Measurements from ENCODE around the gene WNT3.

Gene WNT3

DNA sequence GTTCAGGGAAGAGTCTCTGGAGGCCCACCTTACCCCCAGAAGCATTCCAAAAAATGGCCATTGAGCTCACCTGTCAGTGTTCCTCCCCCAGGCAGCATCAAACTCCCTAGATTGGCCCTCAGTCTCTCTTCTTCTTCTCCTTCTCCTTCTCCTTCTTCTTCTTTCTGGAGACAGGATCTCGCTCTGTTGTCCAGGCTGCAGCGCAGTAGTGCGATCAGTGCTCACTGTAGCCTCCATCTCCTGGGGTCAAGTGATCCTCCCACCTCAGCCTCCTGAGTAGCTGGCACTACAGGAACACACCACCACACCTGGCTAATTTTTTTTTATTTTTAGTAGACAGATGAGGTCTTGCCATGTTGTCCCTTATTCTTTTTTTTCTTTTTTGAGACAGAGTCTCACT, 16.4 kb upstream of the WNT3 start:
- DNase-seq (ENCODE audit: low read depth), result no peak

DNA sequence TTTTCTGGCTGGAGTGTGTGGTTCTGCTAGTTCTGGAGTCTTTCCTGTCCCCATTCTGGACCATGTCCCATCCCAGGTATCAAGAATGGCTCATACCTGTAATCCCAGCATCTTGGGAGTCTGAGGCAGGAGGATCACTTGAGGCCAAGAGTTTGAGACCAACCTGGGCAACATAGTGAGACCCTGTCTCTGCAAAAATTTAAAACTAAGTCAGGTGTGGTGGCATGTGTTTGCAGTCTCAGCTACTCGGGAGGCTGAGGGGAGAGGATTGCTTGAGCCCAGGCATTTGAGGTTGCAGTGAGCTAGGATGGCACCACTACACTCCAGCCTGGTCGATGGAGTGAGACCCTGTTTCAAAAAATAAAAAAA, 15.3 kb upstream of the WNT3 start:
- no peak for DNase-seq (ENCODE audit: low read depth)

DNA sequence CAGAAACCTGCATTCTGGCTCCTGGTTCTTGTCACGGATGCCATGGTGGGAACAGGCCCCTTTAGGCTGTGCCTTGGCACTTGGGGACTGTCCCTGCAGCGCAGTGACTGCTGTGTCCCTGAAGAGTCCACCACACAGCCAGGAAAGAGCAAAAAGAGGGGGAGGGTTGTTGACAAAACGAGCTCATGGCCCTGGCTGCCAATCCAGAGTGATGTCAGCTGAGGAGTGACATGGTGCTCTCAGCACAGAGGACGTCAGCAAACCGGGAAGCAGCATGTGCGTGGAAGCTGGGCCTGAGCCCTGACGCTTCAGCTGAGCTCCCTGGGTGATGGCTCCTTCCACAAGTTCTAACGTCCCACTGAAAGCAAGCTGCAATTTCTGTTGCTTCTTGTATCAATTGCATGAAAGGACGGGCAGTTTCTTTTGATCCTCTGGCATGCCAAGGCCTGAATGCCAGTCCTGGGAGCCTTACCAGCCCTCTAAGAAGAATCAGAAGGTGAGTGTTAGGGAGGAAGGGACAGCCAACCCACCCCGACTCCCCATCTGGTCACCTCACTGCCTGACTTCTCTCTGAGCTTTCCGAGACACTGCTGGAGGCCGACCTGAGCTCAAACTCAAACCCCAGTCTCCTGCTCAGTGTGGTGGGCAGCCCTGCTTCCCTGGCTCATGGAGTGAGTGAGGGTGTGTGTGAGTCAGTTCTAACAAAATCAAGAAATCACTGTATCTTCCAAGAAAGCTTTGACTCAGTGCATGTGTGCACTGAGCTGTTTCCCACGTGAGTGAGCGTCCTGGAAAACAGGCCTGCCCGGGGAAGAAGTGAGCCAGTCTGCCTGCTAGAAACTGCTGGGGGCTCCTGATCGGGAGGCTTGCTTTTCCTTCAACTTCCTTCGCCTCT, 14.7 kb upstream of the WNT3 start:
- no peak for DNase-seq (ENCODE audit: low read depth)

DNA sequence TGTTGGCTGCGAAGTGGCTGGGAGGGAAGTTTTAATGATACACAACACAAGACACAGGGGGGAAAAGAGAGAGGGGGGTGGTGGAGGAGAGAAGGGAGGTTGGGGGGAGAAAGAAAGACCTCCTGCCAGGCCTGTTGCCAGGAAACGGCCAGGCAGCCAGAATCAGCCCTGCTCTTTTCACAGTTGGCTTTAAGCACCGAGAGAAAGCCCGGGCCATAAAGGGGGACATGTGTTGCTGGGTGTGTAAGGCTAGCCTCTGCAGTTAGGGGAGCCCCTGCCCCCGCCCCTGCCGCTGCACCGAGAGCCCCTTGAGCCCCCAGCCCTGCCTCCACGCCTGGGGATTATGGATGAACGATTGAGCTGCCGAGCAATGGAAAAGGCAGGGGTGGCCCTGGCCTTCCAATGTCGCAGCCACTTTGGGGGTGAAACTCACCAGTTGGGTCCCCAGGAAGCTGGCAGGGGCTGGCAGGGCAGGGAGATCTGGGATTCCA, 13.9 kb upstream of the WNT3 start:
- DNase-seq (ENCODE audit: low read depth), result no peak

DNA sequence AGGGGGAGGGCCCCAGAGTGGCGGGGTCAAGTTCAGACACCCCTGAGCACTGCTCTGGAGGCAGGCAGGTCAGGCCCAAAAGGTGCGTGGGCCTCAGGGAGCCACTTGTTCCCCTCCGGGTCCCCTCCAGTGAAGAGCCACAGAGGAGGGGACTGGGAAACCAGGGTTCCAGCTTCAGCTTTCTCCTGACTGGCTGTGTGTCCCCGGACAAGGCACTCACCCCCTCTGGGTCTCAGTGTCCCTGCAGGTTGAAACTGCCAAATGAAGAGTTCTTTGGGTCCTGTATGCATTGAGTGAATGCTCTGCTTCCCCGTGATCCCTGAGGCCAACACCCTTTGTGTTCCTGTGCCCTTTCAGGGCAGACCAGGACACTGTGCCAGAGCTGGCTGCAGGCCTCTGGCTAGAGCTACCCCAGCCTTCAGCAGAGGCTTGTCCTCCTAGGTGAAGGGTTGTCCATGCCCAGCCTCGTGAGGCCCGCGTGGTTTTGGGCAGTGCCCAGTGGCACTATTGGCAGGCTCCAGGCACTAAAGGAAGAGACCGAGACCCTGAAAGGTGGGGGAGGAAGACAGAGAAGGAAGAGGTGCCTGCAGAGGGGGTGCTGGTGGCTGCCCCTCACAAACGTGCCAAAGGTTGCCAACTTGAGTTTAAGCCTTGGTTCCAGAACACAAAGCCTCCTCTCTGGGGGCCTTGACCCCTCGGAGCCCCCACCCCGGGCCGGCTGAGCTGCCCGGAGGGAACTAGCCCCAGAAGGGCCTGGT, 13.3 kb upstream of the WNT3 start:
- no peak for DNase-seq (ENCODE audit: low read depth)

DNA sequence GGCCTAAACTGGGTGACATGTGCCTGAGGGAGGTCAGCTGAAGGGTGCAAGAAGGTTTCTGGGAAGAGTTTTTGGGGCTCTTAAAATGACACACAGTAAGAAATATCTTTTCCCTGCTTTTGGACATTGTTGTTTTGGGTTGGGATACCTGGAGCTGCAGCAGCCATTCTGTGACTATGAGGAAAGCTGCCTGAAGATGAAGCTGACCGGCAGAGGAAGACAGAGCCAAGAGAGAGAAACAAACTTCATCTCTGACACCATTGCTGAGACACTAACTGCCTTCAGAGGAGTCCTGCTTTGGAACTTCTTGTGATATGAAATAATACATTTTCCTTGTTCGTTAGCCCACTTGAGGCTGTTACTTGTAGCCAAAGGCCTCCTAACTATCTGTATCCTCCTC, 8.8 kb upstream of the WNT3 start:
- no peak for DNase-seq (ENCODE audit: low read depth)

DNA sequence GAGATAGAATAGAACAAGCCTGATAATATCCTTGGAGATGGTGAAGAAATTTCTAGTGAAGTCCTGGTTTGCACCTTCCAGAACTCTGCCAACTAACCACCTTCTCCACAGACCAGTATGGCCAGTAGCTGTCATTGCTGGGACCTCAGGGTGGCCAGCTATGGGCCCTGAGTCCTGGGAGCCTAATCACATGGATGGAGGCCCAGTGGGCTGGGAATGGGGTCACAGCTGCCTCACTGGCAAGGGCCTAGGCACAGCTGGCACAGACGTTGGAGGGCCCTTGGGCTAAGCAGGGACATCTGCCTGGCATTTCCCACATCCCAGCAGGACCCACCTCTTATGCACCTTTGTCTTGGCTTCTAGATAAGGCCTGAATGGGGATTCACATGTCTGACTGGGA, 7.6 kb upstream of the WNT3 start:
- no peak for DNase-seq (ENCODE audit: low read depth)

DNA sequence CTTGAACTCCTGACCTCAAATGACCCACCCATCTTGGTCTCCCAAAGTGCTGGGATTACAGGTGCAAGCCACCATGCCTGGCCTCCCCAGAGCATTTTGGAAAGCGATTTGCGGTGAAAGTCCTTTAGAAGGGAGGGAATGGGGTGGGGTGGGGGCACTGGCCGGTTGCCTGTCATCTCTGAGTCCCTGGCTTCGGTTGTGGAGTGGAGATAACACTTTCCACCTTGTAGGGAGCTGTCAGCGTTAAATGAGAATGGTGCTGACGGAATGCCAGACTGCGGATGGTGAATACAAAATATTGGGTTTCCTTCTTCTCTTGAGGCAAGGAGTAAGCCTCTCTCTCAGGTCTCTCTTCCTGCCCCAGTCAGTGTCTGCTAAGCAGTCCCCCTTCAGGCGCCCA, 5.2 kb upstream of the WNT3 start:
- DNase-seq (ENCODE audit: low read depth), result no peak

DNA sequence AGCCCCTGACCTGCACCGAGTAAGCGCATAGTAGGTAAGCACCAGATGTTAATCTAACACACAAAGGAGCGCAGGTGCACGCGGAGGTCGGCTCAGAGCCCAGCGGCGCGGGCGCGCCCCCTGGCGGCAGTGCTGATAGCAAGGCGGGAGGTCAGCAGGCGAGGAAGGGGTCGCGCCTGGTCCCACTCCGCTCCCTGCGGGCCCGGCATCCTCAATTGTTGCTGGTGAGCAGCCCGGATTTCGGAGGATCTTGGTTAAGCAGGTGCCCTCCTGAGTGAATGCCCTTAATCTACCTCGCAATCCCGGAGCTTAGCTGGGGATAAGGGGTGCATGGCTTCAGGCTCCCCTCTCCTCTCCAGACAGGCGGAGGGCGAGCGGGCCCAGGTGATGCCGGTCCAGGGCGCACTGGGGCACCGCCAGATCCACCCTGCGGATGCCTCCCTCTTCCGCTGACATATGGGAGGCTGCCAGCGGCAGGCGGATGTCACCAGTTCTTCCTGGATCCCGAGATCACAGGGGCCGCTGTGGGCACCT, 4.0 kb upstream of the WNT3 start:
- DNase-seq (ENCODE audit: low read depth), result no peak

DNA sequence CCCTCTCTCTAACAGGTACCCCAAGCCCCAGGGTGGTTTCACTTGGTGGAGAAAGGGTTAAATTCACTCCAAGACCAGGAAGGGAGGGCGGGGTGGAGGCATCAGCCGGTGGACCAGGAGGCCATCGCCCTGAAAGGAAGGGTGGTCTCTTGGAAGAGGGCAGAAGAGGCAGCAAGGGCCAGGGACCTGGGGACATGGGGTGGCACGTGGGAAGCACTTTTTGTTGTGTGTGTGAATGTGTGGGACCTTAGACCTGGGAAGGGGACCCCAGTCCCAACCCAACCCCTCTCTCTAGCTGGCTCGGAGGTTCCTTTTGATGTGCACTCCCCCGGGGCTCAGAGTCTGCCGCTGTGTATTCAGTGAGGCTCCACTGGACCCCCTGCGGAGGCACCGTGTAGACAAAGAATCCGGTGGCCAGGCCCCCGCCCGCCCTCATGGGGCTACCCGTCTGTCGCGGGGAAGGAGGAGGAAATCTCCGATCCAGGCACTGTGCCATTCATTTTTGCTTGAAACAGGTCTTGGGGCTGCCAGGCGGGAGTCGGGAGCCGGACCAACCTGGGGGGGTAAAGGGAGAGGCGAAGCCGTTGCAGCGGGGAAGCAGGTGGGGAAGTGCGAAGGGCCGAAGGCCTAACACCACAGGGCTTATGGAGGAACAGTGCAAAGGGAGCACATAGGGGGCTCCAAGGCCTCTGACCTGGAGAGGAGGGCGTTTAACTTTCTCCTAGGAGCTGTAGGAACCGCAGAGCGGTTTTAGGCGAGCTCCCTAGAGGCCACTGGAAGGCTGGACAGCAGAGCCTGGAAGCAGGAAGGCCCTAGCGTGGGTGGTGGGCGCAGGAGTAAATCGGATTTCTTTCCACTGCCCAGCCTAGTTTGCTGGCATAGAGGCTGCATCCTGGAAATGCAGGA, 3.2 kb upstream of the WNT3 start:
- no peak for DNase-seq (ENCODE audit: low read depth)

DNA sequence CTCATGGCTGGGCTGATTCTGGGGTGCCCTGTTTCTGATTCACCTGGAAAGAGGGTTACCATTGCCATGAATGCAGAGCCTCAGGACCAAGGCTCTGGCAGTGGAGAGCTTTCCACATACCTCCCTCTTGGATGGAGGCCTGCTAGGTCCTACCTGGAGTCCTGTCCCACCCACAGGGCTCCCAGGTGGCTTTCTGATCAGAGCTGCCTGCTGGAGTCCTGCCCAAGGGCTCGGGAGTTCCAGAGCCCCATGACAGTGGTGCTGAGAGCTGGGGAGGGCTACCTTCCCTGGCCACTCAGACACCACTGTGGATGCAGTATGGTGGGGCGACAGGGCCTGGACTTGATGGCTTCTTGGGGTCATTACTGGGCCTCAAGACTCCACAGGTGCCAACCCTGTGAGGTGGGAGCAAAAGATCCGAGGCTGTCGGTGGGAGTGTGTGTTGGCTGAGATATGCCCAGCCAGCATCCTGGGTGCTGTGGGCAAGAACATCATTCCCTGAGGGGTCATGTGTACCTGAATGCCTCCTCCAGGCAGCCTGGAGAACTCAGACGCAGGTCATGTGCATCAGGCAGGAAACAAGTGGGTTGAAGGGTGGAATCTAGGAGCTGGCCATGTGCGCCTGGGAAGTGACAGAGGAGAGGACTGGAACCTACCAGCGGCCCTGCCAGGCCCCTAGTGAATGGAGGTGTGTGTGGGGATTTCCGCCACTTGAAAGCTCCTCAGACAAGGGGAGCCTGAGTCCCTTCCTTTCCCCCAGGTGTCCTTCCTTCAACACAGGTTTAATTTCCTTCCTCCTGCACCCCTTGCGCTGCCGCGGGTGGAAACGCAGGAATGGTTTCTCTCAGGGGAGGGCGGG, 2.3 kb upstream of the WNT3 start:
- DNase-seq (ENCODE audit: low read depth), result no peak

DNA sequence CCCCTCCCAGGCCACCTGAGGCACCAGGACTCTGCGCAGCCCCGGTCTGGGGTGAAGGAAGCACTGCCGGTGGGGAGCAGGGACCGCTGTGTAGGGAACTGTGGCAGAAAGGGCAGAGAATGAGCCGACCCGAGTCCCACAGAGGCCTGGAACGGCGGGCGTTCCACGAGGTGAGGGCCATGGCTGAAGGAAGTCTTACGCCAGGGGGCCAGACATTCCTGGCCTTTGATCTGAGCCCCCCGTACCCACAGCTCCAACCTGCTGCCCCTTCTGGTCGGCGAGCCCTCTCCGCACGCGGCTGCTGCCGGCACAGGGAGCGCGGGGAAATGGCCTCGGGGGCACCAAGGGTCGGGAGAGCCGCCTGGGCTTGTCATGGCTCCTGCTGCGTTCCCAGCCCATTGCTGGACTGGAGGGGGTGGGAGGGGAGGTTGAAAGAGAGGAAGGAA, 1.4 kb upstream of the WNT3 start:
- no peak for DNase-seq (ENCODE audit: low read depth)

DNA sequence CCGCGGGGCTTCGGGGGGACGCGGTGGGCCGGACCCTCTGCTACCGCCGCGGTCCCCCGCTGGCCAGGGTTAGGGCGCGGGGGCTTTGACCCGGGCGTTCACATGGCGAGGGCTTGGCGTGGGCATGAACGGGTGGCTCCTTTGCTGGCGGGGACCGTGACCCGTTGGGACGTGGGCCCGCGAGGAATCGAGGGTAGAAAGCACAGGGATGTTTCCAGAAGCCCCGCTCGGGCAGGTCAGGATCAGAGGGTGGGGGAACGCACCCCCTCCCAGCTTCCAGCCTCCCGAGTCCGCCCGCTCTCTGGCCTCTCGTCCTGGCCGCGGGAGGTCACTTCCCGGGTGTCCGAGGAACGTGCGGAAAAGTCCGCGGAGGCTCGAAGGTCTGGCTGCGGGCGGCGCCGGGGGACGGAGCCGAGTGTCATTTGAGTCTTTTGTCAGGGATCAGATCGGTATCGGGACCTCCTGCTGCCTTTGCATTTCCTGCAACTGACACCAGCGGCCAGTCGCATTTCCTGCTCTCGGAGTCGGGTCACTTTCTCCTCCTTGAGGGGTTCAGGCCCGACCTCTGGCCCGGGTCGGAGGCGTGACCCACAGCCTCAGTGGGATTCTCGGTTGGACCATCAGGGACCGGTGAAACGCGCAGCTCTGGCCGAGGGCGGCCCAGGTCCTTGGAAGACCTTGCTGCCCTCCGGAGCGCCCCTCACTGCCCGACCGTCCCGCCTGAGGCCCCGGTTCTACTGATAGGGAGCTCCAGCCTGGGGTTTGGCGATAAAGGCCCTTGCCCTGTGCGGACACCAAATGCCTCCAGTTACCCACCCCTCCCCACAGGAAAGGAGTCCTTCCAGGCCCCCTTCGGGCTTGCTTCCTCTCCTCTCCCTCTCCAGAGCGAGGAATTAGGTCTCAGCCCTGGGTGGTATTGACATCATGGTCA, 702 bp upstream of the WNT3 start:
- no peak for DNase-seq (ENCODE audit: low read depth)

DNA sequence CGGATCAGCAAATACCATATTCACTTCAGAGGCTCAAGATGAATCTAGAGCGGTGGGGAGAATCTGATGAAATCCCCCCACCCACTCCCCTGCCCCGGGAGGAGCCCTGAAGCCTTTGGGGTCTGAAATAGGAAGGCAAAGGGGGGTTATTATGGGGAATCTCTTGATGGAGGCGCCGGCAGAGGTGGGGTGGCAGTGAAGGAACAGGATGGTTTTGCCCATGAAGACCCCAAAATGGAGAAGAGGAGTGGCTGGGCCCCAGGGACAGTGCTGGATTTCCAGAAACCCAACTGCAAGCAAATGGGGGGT, 637 bp downstream of the WNT3 start:
- no peak for DNase-seq (ENCODE audit: low read depth)

DNA sequence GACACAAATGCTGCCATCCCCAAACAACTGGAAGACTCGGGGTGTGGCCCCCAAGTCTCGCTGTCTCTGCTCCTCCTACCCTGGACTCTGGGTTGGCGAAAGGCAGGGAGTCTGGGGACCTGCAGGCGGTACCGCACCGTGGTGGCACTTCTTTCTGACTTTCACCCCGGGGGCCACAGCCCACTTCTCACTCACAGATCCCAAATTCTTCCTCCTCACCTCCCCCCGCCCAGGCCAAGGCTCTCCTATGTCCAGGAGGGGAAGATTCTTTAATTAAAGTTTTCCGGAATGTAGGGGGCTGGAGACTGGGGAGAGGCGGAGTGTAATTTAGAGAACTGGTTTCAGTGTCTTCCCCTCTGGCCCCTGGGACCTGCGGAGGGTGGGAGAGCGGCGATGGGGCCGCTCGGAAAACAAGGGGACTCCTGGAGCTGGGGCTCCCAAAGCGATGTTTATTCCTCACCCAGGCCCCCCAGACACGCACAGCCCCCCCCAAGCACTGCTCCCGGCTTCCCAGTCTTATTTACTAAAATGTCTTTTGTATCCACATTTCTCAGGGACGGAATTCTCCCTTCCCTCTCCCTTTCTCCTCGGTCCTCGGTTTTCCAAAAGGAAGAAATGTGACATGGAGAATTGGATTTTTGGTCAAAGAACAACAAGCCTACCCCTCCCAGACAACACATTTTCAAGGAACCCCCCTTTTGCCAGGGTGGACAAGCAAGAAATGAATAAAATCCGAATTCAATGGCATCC, 1.2 kb downstream of the WNT3 start:
- no peak for DNase-seq (ENCODE audit: low read depth)

DNA sequence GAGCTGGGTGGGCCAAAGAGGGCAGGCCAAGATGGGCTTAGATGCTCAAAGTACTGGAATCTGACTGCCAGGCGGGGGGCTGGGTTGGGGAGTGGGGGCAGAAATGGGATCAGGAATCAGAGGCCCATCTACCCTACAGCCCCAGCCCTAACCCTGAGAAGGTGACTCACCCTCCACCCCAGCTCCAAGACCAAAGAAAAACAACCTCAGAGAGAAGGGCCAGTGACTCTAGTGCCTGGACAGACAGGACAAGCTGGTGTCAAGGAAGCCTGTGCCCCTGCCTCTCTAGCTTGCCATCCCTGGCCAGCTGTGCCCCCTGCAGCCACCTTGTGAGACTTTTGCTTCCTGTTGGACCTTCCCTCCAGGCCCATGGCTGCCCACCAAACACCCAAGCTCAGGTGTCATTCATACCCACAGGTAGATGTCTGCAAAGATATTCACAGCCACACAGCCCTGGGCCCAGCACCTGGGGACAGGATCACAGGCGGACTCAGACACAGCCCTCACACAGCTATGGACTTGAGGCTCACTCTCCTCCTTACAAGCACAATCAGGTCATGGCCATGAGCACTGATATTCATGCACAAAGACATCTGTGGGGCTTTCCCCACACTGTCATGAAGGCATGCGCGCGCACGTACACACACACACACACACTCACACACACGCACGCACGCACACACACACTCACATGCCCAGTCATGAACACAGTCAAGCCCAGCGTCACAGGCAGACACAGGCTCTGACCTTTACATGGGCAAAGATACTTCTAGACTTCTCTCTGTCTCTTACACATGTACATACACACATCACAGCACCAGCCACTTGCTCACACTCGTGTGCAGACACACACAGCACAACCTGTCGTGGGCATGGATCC, 2.8 kb downstream of the WNT3 start:
- no peak for DNase-seq (ENCODE audit: low read depth)

DNA sequence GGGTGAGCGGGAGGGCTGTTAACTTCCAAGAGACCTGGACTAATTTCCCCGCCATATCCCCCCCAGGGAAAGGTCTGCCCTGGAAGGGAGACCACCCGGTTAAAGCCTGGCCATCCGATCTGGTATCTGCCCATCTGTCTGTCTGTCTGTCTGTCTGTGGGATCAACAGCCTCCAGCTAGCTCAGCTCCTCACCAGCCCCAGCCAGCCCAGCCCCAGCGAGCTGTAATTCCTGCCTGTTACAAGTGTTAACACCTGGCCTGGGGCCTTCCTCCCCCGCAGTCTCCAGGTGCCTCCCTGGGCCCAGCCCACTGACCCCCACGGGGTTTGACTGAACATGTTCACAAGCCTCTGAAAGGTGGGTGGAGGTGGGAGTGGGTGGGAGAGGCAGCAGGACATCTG, 4.0 kb downstream of the WNT3 start:
- no peak for DNase-seq (ENCODE audit: low read depth)

DNA sequence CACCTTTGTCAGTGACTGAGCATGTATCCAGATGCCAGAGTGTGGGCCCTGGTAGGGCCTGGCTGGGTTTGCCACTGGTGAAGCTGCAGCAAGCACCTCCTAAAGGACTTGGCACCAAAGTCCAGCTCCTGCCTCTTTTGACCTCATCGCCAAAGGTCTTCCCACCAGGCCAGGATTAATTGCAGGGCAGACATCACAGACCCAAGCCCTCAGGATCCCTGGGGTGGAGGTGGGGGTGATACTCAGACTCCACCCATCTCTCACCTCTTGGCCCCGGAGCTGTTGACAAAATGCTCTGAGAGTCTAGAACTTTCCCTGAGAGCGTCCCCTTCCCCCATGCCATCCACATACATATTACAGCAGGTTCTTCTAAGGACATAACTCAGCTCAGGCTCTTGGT, 4.6 kb downstream of the WNT3 start:
- no peak for DNase-seq (ENCODE audit: low read depth)

Measured in T follicular helper cell (primary cell).